HCT116 (cell line): ENCODE results near the gene PAN3.

Source experiments
- CBX3 ChIP-seq: IDR thresholded peaks from 2 replicates; pipeline ENCODE4 v1.6.1; 2012; ENCODE audit warnings: low read depth
- CEBPB ChIP-seq: IDR thresholded peaks from 2 replicates; pipeline ENCODE4 v1.6.1; 2012; ENCODE audit warnings: low read depth
- CTCF ChIP-seq, 3 experiments: fragments of 200-600 bp in 1 of 3; sonication (generic) in 1 of 3; IDR thresholded peaks in 2 of 3; conservative IDR thresholded peaks in 1 of 3; 2 replicates each; pipeline ENCODE4 v1.5.1; 2012 to 2017; ENCODE audit warnings: low read depth in 2 of 3, low read length in 2 of 3, antibody characterized with exemption in 1 of 3, borderline replicate concordance in 1 of 3, control low read depth in 1 of 3, mild to moderate bottlenecking in 1 of 3, mixed read lengths in 1 of 3, mixed run types in 1 of 3, moderate library complexity in 1 of 3; ENCODE audit not compliant: insufficient read depth in 1 of 3
- EZH2 ChIP-seq: fragments of 200-600 bp; sonication (generic); IDR thresholded peaks from 2 replicates; pipeline ENCODE4 v1.6.1; 2017; ENCODE audit warnings: antibody characterized with exemption, mixed run types
- EZH2phosphoT487 ChIP-seq: fragments of 200-600 bp; IDR thresholded peaks from 2 replicates; pipeline ENCODE4 v1.6.1; 2018; ENCODE audit warnings: antibody characterized with exemption, borderline replicate concordance
- MAX ChIP-seq: IDR thresholded peaks from 2 replicates; pipeline ENCODE4 v1.6.1; 2012
- POLR2AphosphoS5 ChIP-seq: IDR thresholded peaks from 2 replicates; pipeline ENCODE4 v1.6.1; 2011; ENCODE audit warnings: mild to moderate bottlenecking, low read depth, low read length, moderate library complexity
- SP1 ChIP-seq: IDR thresholded peaks from 2 replicates; pipeline ENCODE4 v1.6.1; 2012; ENCODE audit warnings: low read depth
- YY1 ChIP-seq: IDR thresholded peaks from 2 replicates; pipeline ENCODE4 v1.6.1; 2011; ENCODE audit warnings: low read length, low read depth, moderate library complexity, mild to moderate bottlenecking; ENCODE audit not compliant: insufficient replicate concordance; ENCODE audit errors: extremely low read depth

- TF ChIP-seq YY1 (no peak), EZH2 (no peak), SP1 (no peak), CBX3 (no peak), CTCF (IDR thresholded peaks at IDR 0.05 in 2 of 3, conservative IDR thresholded peaks at IDR 0.05 in 1 of 3; ENCODE audit: borderline replicate concordance in 1 of 3, insufficient read depth in 1 of 3, low read depth in 2 of 3, low read length in 2 of 3) (no peak), POLR2AphosphoS5 (no peak), CEBPB (no peak), EZH2phosphoT487 (no peak), MAX (no peak)
Measured at GRCh38 chr13:28106976-28107375, 31.4 kb upstream of the PAN3 start.
